Measurements from ENCODE around the gene EMD. TPM values are rescaled to one million over a fixed set of nuclear protein-coding genes. Genes with fewer than 3 reads are reported as not detected.

The EMD gene
- total and polyA plus RNA-seq, 10 of the 15 experiments (the other 5 are each of a cell fraction or from before 2014, with no cell fraction given) = 0.76 to 100 (median 43.2) TPM

DNA sequence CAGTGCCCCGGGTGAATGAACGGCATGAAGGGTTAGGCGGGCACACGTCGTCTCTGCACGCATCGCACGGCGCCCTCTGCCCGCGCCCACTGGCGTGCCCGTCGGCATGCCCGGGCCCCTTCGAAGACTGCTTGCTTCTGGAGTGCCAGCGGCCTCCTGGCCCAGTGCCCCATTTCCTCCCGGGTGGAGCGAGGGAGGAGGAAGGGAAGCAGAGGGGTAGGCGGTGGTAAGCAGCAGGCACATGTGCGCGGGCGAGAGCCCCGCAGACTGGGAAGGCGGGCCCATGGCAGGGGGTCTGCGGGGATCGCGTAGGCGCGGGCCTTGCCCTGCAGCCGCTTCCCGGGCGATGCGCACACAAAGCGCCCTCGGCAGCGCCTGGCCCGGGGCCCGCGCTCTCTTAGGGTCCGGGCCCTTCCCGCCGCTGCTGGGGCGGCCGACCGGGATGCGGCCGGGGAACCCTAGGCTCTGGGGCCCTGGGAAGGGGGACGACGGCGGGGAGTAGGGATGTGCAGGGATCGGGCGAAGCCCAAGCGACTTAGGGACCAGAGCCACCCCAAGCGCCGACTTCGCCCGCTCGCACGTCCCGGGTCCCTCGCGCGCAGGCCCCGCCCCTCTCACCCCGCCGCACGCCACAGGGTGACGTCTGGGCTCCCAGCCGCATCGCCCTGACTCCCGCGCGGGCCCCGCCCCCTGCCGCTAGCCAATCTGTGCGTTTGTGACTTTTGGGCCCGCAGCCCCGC, 866 bp upstream of the EMD start (continued):
- TF ChIP-seq, protein P1, sequence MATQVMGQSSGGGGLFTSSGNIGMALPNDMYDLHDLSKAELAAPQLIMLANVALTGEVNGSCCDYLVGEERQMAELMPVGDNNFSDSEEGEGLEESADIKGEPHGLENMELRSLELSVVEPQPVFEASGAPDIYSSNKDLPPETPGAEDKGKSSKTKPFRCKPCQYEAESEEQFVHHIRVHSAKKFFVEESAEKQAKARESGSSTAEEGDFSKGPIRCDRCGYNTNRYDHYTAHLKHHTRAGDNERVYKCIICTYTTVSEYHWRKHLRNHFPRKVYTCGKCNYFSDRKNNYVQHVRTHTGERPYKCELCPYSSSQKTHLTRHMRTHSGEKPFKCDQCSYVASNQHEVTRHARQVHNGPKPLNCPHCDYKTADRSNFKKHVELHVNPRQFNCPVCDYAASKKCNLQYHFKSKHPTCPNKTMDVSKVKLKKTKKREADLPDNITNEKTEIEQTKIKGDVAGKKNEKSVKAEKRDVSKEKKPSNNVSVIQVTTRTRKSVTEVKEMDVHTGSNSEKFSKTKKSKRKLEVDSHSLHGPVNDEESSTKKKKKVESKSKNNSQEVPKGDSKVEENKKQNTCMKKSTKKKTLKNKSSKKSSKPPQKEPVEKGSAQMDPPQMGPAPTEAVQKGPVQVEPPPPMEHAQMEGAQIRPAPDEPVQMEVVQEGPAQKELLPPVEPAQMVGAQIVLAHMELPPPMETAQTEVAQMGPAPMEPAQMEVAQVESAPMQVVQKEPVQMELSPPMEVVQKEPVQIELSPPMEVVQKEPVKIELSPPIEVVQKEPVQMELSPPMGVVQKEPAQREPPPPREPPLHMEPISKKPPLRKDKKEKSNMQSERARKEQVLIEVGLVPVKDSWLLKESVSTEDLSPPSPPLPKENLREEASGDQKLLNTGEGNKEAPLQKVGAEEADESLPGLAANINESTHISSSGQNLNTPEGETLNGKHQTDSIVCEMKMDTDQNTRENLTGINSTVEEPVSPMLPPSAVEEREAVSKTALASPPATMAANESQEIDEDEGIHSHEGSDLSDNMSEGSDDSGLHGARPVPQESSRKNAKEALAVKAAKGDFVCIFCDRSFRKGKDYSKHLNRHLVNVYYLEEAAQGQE (IDR thresholded peaks at IDR 0.05; ENCODE audit: low read depth, low read length) = no peak
- peak; percentile 43 for TF ChIP-seq HDAC6 (IDR thresholded peaks at IDR 0.05; ENCODE audit: unreplicated experiment)
- 0 out of 2 replicates have a peak, but pooled peaks have one; percentile 44 for TF ChIP-seq POLR2AphosphoS2 (IDR thresholded peaks at IDR 0.05; ENCODE audit: low read depth, low read length)
- TF ChIP-seq, protein P2, sequence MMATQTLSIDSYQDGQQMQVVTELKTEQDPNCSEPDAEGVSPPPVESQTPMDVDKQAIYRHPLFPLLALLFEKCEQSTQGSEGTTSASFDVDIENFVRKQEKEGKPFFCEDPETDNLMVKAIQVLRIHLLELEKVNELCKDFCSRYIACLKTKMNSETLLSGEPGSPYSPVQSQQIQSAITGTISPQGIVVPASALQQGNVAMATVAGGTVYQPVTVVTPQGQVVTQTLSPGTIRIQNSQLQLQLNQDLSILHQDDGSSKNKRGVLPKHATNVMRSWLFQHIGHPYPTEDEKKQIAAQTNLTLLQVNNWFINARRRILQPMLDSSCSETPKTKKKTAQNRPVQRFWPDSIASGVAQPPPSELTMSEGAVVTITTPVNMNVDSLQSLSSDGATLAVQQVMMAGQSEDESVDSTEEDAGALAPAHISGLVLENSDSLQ (IDR thresholded peaks at IDR 0.05) = 0 out of 2 replicates have a peak, but pooled peaks have one; percentile 2
- TF ChIP-seq RFX5 (IDR thresholded peaks at IDR 0.05; ENCODE audit: low read depth, low read length) = no peak
- TF ChIP-seq RAD21 (IDR thresholded peaks at IDR 0.05; ENCODE audit: insufficient read depth, low read depth, low read length) = no peak
- TF ChIP-seq CREB1 (IDR thresholded peaks at IDR 0.05; ENCODE audit: low read depth) = peak; percentile 71; the same call in 1 of the 2 replicates
- no peak for TF ChIP-seq MTA2 (IDR thresholded peaks at IDR 0.05; ENCODE audit: low read depth)
